ENCODE results near the gene PLIN4.

Gene PLIN4

GRCh38 chr19:4453232-4454179 is 64.8 kb downstream of the PLIN4 start:
- DNase-seq: no peak

GRCh38 chr19:4452230-4452990 is 65.9 kb downstream of the PLIN4 start:
- DNase-seq: no peak

Data from stimulated activated CD4-positive, alpha-beta T cell treated with anti-CD3 and anti-CD28 coated beads, Interleukin-4, amount 100 ng/mL, for 4 hours (primary cell).